SH-SY5Y (cell line): ENCODE measurements around the gene SLC13A3.

ENCODE experiments used
- GATA2 ChIP-seq: IDR thresholded peaks from 2 replicates; pipeline ENCODE4 v1.6.1; 2011; ENCODE audit warnings: mild to moderate bottlenecking, low read depth, low read length
- GATA3 ChIP-seq: IDR thresholded peaks from 2 replicates; pipeline ENCODE4 v1.6.1; 2011; ENCODE audit warnings: low read depth, mild to moderate bottlenecking, low read length, moderate library complexity

GRCh38 chr20:46553926-46554325 is 97.3 kb downstream of the SLC13A3 start:
- TF ChIP-seq GATA3 (no peak), GATA2 (no peak)
